SK-N-SH treated with all-trans-retinoic acid at 6 μM for 48 hours (cell line): ENCODE data around the gene GNAT3.

Experiments
- ATAC-seq: fragments of 200-7000 bp; cut with Tn5 transposase; 3 replicates; pipeline ENCODE4 v1.9.1; 2020; ENCODE audit warnings: mild to moderate bottlenecking, moderate library complexity
- ARNTL ChIP-seq: fragments of 450-650 bp; formaldehyde crosslinking; IDR thresholded peaks from 2 replicates; pipeline ENCODE4 v1.5.0; 2020; ENCODE audit warnings: low read depth, mild to moderate bottlenecking, moderate library complexity, borderline replicate concordance
- CSDC2 ChIP-seq: fragments of 250-450 bp; sonication (Bioruptor Pico); IDR thresholded peaks from 2 replicates; pipeline ENCODE4 v1.5.0; 2020; ENCODE audit warnings: mild to moderate bottlenecking, moderate library complexity
- OSR1 ChIP-seq: fragments of 250-450 bp; sonication (Bioruptor Pico); IDR thresholded peaks from 2 replicates; pipeline ENCODE4 v1.8.0; 2022; ENCODE audit warnings: moderate library complexity, mild to moderate bottlenecking, inconsistent platforms
- RARB ChIP-seq: fragments of 250-450 bp; sonication (Bioruptor Pico); IDR thresholded peaks from 2 replicates; pipeline ENCODE4 v1.8.0; 2021; ENCODE audit warnings: mild to moderate bottlenecking, moderate library complexity
- SNAI2 ChIP-seq: fragments of 250-450 bp; sonication (Bioruptor Pico); IDR thresholded peaks from 2 replicates; pipeline ENCODE4 v1.5.0; 2020; ENCODE audit warnings: mild to moderate bottlenecking, moderate library complexity
- ZC3H10 ChIP-seq: fragments of 250-450 bp; sonication (Bioruptor Pico); IDR thresholded peaks from 2 replicates; pipeline ENCODE4 v1.5.1; 2021; ENCODE audit warnings: mild to moderate bottlenecking, moderate library complexity
- ZFP3 ChIP-seq: fragments of 250-450 bp; sonication (Bioruptor Pico); IDR thresholded peaks from 2 replicates; pipeline ENCODE4 v1.5.0; 2020; ENCODE audit warnings: mild to moderate bottlenecking, moderate library complexity
- ZFP30 ChIP-seq: fragments of 450-650 bp; formaldehyde crosslinking; IDR thresholded peaks from 2 replicates; pipeline ENCODE4 v1.5.0; 2022; ENCODE audit warnings: mild to moderate bottlenecking, moderate library complexity
- ZNF565 ChIP-seq: fragments of 450-650 bp; formaldehyde crosslinking; conservative IDR thresholded peaks from 2 replicates; pipeline ENCODE4 v1.5.0; 2020; ENCODE audit warnings: low read depth, mild to moderate bottlenecking, moderate library complexity
- ZNF70 ChIP-seq: fragments of 450-650 bp; formaldehyde crosslinking; IDR thresholded peaks from 2 replicates; pipeline ENCODE4 v1.5.0; 2020; ENCODE audit warnings: mild to moderate bottlenecking, moderate library complexity
- ZNF8 ChIP-seq: fragments of 450-650 bp; formaldehyde crosslinking; IDR thresholded peaks from 2 replicates; pipeline ENCODE4 v1.5.0; 2020; ENCODE audit warnings: mild to moderate bottlenecking, moderate library complexity
- TF ChIP-seq, protein P1 (sequence below): fragments of 250-450 bp; sonication (Bioruptor Pico); IDR thresholded peaks from 2 replicates; pipeline ENCODE4 v1.5.0; 2020; ENCODE audit warnings: mild to moderate bottlenecking, moderate library complexity
- TF ChIP-seq, protein P2 (sequence below): fragments of 250-450 bp; sonication (Bioruptor Pico); IDR thresholded peaks from 2 replicates; pipeline ENCODE4 v1.8.0; 2021; ENCODE audit warnings: low read depth, mild to moderate bottlenecking, moderate library complexity, borderline replicate concordance
- TF ChIP-seq, protein P3 (sequence below): fragments of 250-450 bp; sonication (Bioruptor Pico); IDR thresholded peaks from 2 replicates; pipeline ENCODE4 v1.5.1; 2021; ENCODE audit warnings: mild to moderate bottlenecking, moderate library complexity
- TF ChIP-seq, protein P4 (sequence below): fragments of 250-450 bp; sonication (Bioruptor Pico); IDR thresholded peaks from 2 replicates; pipeline ENCODE4 v1.5.1; 2020; ENCODE audit warnings: low read depth, mild to moderate bottlenecking, moderate library complexity
- TF ChIP-seq, protein P5 (sequence below): fragments of 250-450 bp; sonication (Bioruptor Pico); IDR thresholded peaks from 2 replicates; pipeline ENCODE4 v1.8.0; 2020; ENCODE audit warnings: mild to moderate bottlenecking, moderate library complexity, borderline replicate concordance

The GNAT3 gene

DNA sequence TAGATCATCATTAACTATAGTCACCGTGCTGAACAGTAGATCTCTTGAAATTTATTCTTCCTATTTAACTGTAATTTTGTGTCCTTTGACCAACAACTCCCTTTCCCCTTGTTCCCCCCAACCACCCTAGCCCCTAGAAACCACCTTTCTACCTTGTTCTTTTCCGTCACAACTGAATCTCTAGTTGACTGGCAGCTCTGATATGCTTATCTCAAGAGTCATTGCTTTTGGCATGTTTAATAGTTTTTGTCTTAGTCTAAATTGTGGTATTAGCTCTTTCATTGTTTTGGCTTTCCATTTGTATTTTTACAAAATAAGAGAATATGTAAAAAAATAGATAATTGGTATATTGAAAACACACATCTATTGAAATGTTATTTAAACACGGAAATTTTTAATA lies 1.8 kb downstream of the GNAT3 start (continued):
- TF ChIP-seq, protein P1, sequence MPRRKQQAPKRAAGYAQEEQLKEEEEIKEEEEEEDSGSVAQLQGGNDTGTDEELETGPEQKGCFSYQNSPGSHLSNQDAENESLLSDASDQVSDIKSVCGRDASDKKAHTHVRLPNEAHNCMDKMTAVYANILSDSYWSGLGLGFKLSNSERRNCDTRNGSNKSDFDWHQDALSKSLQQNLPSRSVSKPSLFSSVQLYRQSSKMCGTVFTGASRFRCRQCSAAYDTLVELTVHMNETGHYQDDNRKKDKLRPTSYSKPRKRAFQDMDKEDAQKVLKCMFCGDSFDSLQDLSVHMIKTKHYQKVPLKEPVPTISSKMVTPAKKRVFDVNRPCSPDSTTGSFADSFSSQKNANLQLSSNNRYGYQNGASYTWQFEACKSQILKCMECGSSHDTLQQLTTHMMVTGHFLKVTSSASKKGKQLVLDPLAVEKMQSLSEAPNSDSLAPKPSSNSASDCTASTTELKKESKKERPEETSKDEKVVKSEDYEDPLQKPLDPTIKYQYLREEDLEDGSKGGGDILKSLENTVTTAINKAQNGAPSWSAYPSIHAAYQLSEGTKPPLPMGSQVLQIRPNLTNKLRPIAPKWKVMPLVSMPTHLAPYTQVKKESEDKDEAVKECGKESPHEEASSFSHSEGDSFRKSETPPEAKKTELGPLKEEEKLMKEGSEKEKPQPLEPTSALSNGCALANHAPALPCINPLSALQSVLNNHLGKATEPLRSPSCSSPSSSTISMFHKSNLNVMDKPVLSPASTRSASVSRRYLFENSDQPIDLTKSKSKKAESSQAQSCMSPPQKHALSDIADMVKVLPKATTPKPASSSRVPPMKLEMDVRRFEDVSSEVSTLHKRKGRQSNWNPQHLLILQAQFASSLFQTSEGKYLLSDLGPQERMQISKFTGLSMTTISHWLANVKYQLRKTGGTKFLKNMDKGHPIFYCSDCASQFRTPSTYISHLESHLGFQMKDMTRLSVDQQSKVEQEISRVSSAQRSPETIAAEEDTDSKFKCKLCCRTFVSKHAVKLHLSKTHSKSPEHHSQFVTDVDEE = no peak
- TF ChIP-seq, protein P2, sequence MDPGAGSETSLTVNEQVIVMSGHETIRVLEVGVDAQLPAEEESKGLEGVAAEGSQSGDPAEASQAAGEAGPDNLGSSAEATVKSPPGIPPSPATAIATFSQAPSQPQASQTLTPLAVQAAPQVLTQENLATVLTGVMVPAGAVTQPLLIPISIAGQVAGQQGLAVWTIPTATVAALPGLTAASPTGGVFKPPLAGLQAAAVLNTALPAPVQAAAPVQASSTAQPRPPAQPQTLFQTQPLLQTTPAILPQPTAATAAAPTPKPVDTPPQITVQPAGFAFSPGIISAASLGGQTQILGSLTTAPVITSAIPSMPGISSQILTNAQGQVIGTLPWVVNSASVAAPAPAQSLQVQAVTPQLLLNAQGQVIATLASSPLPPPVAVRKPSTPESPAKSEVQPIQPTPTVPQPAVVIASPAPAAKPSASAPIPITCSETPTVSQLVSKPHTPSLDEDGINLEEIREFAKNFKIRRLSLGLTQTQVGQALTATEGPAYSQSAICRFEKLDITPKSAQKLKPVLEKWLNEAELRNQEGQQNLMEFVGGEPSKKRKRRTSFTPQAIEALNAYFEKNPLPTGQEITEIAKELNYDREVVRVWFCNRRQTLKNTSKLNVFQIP (CRISPR knock-in tag) = no peak
- no peak for TF ChIP-seq ZC3H10

DNA sequence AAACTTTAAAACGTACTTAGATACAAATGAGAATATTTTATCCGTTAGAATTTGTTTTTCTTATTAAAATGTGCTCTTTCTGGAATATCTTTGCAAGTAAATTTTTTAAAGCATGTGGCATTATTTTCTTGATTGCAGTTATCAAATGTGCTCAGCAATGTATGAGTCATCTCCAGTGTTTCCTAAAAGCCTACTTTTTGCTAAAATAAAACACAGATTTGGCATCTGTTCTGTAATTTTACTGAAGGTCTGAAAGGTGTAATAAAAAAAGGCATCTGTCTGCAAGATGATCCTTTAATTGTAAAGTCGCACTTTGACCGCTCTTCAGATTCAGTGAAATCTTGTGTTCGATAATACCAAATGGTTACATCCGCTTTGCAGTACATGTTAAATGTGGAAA lies 3.4 kb downstream of the GNAT3 start:
- ATAC-seq = peak; percentile 62
- no peak for TF ChIP-seq ARNTL (CRISPR knock-in tag)
- TF ChIP-seq RARB (CRISPR knock-in tag) = 0 out of 2 replicates have a peak, but pooled peaks have one; percentile 46

DNA sequence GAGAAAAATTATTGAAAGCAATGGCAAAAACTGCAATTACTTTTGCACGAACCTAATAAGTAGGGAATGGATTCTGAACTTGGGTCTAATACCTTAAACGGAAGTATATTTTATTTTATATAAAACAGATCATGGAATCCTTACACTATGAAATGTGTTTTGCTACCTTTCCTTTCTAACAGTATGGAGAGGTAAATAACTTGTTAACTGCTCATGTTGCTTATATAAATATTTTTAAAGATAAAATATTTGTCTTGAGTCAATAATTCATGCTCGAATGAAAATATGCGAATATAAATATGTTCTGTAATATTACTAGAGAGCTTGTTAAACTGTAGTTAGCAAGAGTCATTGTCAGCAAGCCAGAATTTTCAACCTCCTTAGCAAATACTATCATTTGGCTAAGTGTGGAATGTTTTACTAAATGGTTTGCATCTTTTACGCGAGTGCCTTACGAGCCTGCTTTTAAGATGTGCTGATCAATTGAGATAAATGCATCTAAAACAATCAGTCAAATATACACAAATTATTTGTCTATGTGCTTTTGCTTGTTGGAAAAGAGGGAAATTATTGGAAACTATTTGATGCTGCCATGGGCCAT lies 5.9 kb downstream of the GNAT3 start:
- no peak for TF ChIP-seq CSDC2
- no peak for TF ChIP-seq ZNF565 (CRISPR knock-in tag)
- TF ChIP-seq ZNF8 (CRISPR knock-in tag) = no peak
- TF ChIP-seq, protein P3, sequence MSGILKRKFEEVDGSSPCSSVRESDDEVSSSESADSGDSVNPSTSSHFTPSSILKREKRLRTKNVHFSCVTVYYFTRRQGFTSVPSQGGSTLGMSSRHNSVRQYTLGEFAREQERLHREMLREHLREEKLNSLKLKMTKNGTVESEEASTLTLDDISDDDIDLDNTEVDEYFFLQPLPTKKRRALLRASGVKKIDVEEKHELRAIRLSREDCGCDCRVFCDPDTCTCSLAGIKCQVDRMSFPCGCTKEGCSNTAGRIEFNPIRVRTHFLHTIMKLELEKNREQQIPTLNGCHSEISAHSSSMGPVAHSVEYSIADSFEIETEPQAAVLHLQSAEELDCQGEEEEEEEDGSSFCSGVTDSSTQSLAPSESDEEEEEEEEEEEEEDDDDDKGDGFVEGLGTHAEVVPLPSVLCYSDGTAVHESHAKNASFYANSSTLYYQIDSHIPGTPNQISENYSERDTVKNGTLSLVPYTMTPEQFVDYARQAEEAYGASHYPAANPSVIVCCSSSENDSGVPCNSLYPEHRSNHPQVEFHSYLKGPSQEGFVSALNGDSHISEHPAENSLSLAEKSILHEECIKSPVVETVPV (CRISPR knock-in tag) = no peak
- TF ChIP-seq OSR1 = no peak
- TF ChIP-seq ZC3H10 = no peak
- TF ChIP-seq ZNF70 (CRISPR knock-in tag) = no peak
- TF ChIP-seq, protein P2 (CRISPR knock-in tag) = no peak
- no peak for TF ChIP-seq SNAI2 (CRISPR knock-in tag)
- TF ChIP-seq, protein P4, sequence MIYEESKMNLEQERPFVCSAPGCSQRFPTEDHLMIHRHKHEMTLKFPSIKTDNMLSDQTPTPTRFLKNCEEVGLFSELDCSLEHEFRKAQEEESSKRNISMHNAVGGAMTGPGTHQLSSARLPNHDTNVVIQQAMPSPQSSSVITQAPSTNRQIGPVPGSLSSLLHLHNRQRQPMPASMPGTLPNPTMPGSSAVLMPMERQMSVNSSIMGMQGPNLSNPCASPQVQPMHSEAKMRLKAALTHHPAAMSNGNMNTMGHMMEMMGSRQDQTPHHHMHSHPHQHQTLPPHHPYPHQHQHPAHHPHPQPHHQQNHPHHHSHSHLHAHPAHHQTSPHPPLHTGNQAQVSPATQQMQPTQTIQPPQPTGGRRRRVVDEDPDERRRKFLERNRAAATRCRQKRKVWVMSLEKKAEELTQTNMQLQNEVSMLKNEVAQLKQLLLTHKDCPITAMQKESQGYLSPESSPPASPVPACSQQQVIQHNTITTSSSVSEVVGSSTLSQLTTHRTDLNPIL = no peak
- TF ChIP-seq ZFP30 = no peak
- no peak for TF ChIP-seq RARB (CRISPR knock-in tag)
- TF ChIP-seq, protein P1 = no peak
- TF ChIP-seq ZFP3 (CRISPR knock-in tag) = no peak
- TF ChIP-seq, protein P5, sequence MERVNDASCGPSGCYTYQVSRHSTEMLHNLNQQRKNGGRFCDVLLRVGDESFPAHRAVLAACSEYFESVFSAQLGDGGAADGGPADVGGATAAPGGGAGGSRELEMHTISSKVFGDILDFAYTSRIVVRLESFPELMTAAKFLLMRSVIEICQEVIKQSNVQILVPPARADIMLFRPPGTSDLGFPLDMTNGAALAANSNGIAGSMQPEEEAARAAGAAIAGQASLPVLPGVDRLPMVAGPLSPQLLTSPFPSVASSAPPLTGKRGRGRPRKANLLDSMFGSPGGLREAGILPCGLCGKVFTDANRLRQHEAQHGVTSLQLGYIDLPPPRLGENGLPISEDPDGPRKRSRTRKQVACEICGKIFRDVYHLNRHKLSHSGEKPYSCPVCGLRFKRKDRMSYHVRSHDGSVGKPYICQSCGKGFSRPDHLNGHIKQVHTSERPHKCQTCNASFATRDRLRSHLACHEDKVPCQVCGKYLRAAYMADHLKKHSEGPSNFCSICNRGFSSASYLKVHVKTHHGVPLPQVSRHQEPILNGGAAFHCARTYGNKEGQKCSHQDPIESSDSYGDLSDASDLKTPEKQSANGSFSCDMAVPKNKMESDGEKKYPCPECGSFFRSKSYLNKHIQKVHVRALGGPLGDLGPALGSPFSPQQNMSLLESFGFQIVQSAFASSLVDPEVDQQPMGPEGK (CRISPR knock-in tag) = no peak
- ATAC-seq = no peak
